Mucosa of stomach (tissue), 1 donor: ENCODE measurements around the gene TRERF1.
A peak's percentile ranks its signal among the peaks of the same experiment; 100 is the strongest.
"Not testable (repeated sequence)": the region's sequence is repeated elsewhere in the genome, so short reads cannot be mapped to it uniquely, and the experiment has no call there.

ENCODE experiments used
- H3K27me3 ChIP-seq: one replicate; pipeline ENCODE4 v1.7.0; 2013; ENCODE audit warnings: mild to moderate bottlenecking, low read length; ENCODE audit not compliant: control insufficient read depth, insufficient read depth
- H3K36me3 ChIP-seq: one replicate; pipeline ENCODE4 v1.7.0; 2013; ENCODE audit warnings: low read length; ENCODE audit not compliant: control insufficient read depth, insufficient read depth
- H3K4me1 ChIP-seq: one replicate; pipeline ENCODE4 v1.7.0; 2013; ENCODE audit warnings: mild to moderate bottlenecking, low read length; ENCODE audit not compliant: control insufficient read depth, insufficient read depth
- H3K4me3 ChIP-seq: one replicate; pipeline ENCODE4 v1.7.0; 2013; ENCODE audit warnings: low read length
- H3K9ac ChIP-seq: one replicate; pipeline ENCODE4 v1.7.0; 2013; ENCODE audit warnings: mild to moderate bottlenecking, low read length, moderate library complexity
- H3K9me3 ChIP-seq: one replicate; pipeline ENCODE4 v1.7.0; 2013; ENCODE audit warnings: mild to moderate bottlenecking, low read length, moderate library complexity; ENCODE audit not compliant: control insufficient read depth
- donor health status: Pancreatic carcinoma.

Gene TRERF1

GRCh38 chr6:42451333-42452170, at the start of gene TRERF1:
TSS of gene TRERF1 (minus strand) at chr6:42451926. CDS start at chr6:42269590, 182,336 bp downstream.
- peaks cover 29% of the 10 kb centered on the region for H3K4me1 ChIP-seq
- no peaks in the 10 kb centered on the region for H3K27me3 ChIP-seq
- H3K9ac ChIP-seq, result peak within 1 kb of the TSS; percentile 79
- peak within 1 kb of the TSS; percentile 91 for H3K4me3 ChIP-seq
- no peaks in the 10 kb centered on the region for H3K36me3 ChIP-seq
- H3K9me3 ChIP-seq, result no peaks in the 10 kb centered on the region

- Histone ChIP-seq H3K4me3 (no peak overlapping the region), H3K27me3 (no peaks in the 10 kb centered on the region), H3K4me1 (no peaks in the 10 kb centered on the region), H3K9me3 (no peaks in the 10 kb centered on the region), H3K36me3 (no peaks in the 10 kb centered on the region), H3K9ac (no peak overlapping the region)
Observed at GRCh38 chr6:42498473-42499128, 46.9 kb upstream of the TRERF1 start.

GRCh38 chr6:42493914-42494539, 42.3 kb upstream of the TRERF1 start:
- no peaks in the 10 kb centered on the region for H3K27me3 ChIP-seq

GRCh38 chr6:42488129-42488528, 36.4 kb upstream of the TRERF1 start:
- Histone ChIP-seq H3K27me3 (no peaks in the 10 kb centered on the region), H3K4me3 (no peak overlapping the region), H3K9ac (no peak overlapping the region), H3K9me3 (no peaks in the 10 kb centered on the region), H3K4me1 (no peaks in the 10 kb centered on the region), H3K36me3 (no peaks in the 10 kb centered on the region)

More at GRCh38 chr6:42493914-42494539, 42.3 kb upstream of the TRERF1 start:
- no peaks in the 10 kb centered on the region for H3K36me3 ChIP-seq
- no peak overlapping the region for H3K9ac ChIP-seq
- no peak overlapping the region for H3K4me3 ChIP-seq
- H3K4me1 ChIP-seq, result no peaks in the 10 kb centered on the region
- H3K9me3 ChIP-seq, result no peaks in the 10 kb centered on the region

GRCh38 chr6:42484261-42484660, 32.5 kb upstream of the TRERF1 start:
- H3K9ac ChIP-seq, result no peak overlapping the region
- no peaks in the 10 kb centered on the region for H3K36me3 ChIP-seq
- H3K27me3 ChIP-seq, result no peaks in the 10 kb centered on the region
- no peak overlapping the region for H3K4me3 ChIP-seq
- H3K4me1 ChIP-seq, result no peaks in the 10 kb centered on the region
- H3K9me3 ChIP-seq, result no peaks in the 10 kb centered on the region

- Histone ChIP-seq H3K36me3 (no peaks in the 10 kb centered on the region), H3K9ac (no peak overlapping the region), H3K4me3 (no peak overlapping the region), H3K27me3 (no peaks in the 10 kb centered on the region), H3K9me3 (no peaks in the 10 kb centered on the region), H3K4me1 (no peaks in the 10 kb centered on the region)
Observed at GRCh38 chr6:42482174-42482573, 30.4 kb upstream of the TRERF1 start.

GRCh38 chr6:42471714-42472113, 20.0 kb upstream of the TRERF1 start:
- no peak overlapping the region for H3K4me3 ChIP-seq
- no peaks in the 10 kb centered on the region for H3K9me3 ChIP-seq
- no peaks in the 10 kb centered on the region for H3K27me3 ChIP-seq
- peaks cover 3% of the 10 kb centered on the region for H3K4me1 ChIP-seq
- H3K9ac ChIP-seq, result no peak overlapping the region
- H3K36me3 ChIP-seq, result no peaks in the 10 kb centered on the region

GRCh38 chr6:42471142-42471541, 19.4 kb upstream of the TRERF1 start:
- H3K9ac ChIP-seq, result no peak overlapping the region
- H3K27me3 ChIP-seq, result no peaks in the 10 kb centered on the region
- H3K9me3 ChIP-seq, result no peaks in the 10 kb centered on the region

GRCh38 chr6:42468273-42468672, 16.5 kb upstream of the TRERF1 start:
- Histone ChIP-seq H3K27me3 (no peaks in the 10 kb centered on the region), H3K9ac (no peak overlapping the region), H3K4me1 (peaks cover 3% of the 10 kb centered on the region), H3K4me3 (no peak overlapping the region), H3K36me3 (no peaks in the 10 kb centered on the region), H3K9me3 (no peaks in the 10 kb centered on the region)

More at GRCh38 chr6:42471142-42471541, 19.4 kb upstream of the TRERF1 start:
- H3K36me3 ChIP-seq, result no peaks in the 10 kb centered on the region
- H3K4me1 ChIP-seq, result peaks cover 3% of the 10 kb centered on the region
- H3K4me3 ChIP-seq, result no peak overlapping the region

- Histone ChIP-seq H3K9me3 (no peaks in the 10 kb centered on the region), H3K36me3 (no peaks in the 10 kb centered on the region), H3K9ac (no peak overlapping the region), H3K4me3 (no peak overlapping the region), H3K4me1 (peaks cover 3% of the 10 kb centered on the region), H3K27me3 (no peaks in the 10 kb centered on the region)
Observed at GRCh38 chr6:42467651-42468050, 15.9 kb upstream of the TRERF1 start.

- not testable (repeated sequence) for H3K9me3 ChIP-seq
Observed at GRCh38 chr6:42466470-42466869, 14.7 kb upstream of the TRERF1 start.

GRCh38 chr6:42462474-42462972, 10.8 kb upstream of the TRERF1 start:
- H3K4me1 ChIP-seq, result no peaks in the 10 kb centered on the region
- no peaks in the 10 kb centered on the region for H3K36me3 ChIP-seq
- H3K9ac ChIP-seq, result no peak overlapping the region
- H3K9me3 ChIP-seq, result no peaks in the 10 kb centered on the region
- H3K27me3 ChIP-seq, result no peaks in the 10 kb centered on the region
- no peak overlapping the region for H3K4me3 ChIP-seq

More at GRCh38 chr6:42466470-42466869, 14.7 kb upstream of the TRERF1 start:
- H3K27me3 ChIP-seq, H3K4me1 ChIP-seq, H3K4me3 ChIP-seq, H3K36me3 ChIP-seq, H3K9ac ChIP-seq: not testable (repeated sequence)
